HG03039 (cell line): ENCODE measurements around the gene TBC1D22B.

Source experiments
- ATAC-seq: cut with Tn5 transposase; IDR thresholded peaks from one replicate; pipeline ENCODE4 v1.9.1; 2021; ENCODE audit warnings: mild to moderate bottlenecking, moderate library complexity; ENCODE audit not compliant: unreplicated experiment

TBC1D22B gene

GRCh38 chr6:37239526-37239925 is 18.0 kb upstream of the TBC1D22B start:
- ATAC-seq, result no peak

- ATAC-seq, result no peak
Measured at GRCh38 chr6:37239950-37240713, 17.4 kb upstream of the TBC1D22B start.

GRCh38 chr6:37241131-37241530 is 16.4 kb upstream of the TBC1D22B start:
- no peak for ATAC-seq

- ATAC-seq, result no peak
Measured at GRCh38 chr6:37241775-37242428, 15.7 kb upstream of the TBC1D22B start.

- no peak for ATAC-seq
Measured at GRCh38 chr6:37242429-37243052, 15.0 kb upstream of the TBC1D22B start.

- no peak for ATAC-seq
Measured at GRCh38 chr6:37243131-37243815, 14.3 kb upstream of the TBC1D22B start.

GRCh38 chr6:37243816-37244370 is 13.7 kb upstream of the TBC1D22B start:
- no peak for ATAC-seq

GRCh38 chr6:37244430-37245310 is 12.9 kb upstream of the TBC1D22B start:
- no peak for ATAC-seq

- no peak for ATAC-seq
Measured at GRCh38 chr6:37251211-37251780, 6.3 kb upstream of the TBC1D22B start.

GRCh38 chr6:37253486-37254007 is 4.0 kb upstream of the TBC1D22B start:
- ATAC-seq, result no peak

GRCh38 chr6:37254881-37255280 is 2.7 kb upstream of the TBC1D22B start:
- ATAC-seq, result no peak

- no peak for ATAC-seq
Measured at GRCh38 chr6:37256692-37257319, 766 bp upstream of the TBC1D22B start.

- ATAC-seq, result no peak
Measured at GRCh38 chr6:37257320-37257633, 295 bp upstream of the TBC1D22B start.

GRCh38 chr6:37258405-37259105 is 983 bp downstream of the TBC1D22B start:
- no peak for ATAC-seq

- no peak for ATAC-seq
Measured at GRCh38 chr6:37259191-37259590, 1.6 kb downstream of the TBC1D22B start.

- no peak for ATAC-seq
Measured at GRCh38 chr6:37260040-37260439, 2.5 kb downstream of the TBC1D22B start.

- no peak for ATAC-seq
Measured at GRCh38 chr6:37260444-37260843, 2.9 kb downstream of the TBC1D22B start.

GRCh38 chr6:37261198-37261597 is 3.6 kb downstream of the TBC1D22B start:
- ATAC-seq, result no peak
